ENCODE measurements around the gene GP1BA. TPM values are rescaled to one million over a fixed set of nuclear protein-coding genes. Genes with fewer than 3 reads are reported as not detected.

The GP1BA gene
- total RNA-seq, 1 experiment from 2014 or later = 0.15 TPM

GRCh38 chr17:4928881-4929280, 3.2 kb upstream of the GP1BA start:
- H3K27me3 ChIP-seq (ENCODE audit: control insufficient read depth, insufficient read depth, low read length) = no peaks in the 10 kb centered on the region
- H3K4me3 ChIP-seq (ENCODE audit: low read depth in 2 of 2, low read length in 2 of 2) = no peak overlapping the region
- no peaks in the 10 kb centered on the region for H3K4me1 ChIP-seq (ENCODE audit: control insufficient read depth, insufficient read depth, low read length)
- ChIA-PET POLR2A (no interaction called here), CTCF (no interaction called here)
- H3K27ac ChIP-seq (ENCODE audit: low read length) = no peak overlapping the region
- no peaks in the 10 kb centered on the region for H3K36me3 ChIP-seq (ENCODE audit: control insufficient read depth, insufficient read depth, low read length)
- no peaks in the 10 kb centered on the region for H3K9me3 ChIP-seq (ENCODE audit: control insufficient read depth, insufficient read depth, low read depth, low read length)
- no peak for DNase-seq (ENCODE audit: low read depth, low spot score)
- BruUV-seq (replicated peaks) = no TSS peak
- no peak for ATAC-seq
- intact Hi-C loops (cut with micrococcal nuclease; ENCODE audit: unreplicated experiment) (no loop called here), in situ Hi-C loops (cut with HindIII; ENCODE audit: low pct_unique_long_range_greater_than_20kb, low sequenced_read_pairs) (no loop called here)
- no peak for TF ChIP-seq TCF7L2 (IDR thresholded peaks at IDR 0.05; ENCODE audit: low read depth, low read length)
- TF ChIP-seq, protein P1, sequence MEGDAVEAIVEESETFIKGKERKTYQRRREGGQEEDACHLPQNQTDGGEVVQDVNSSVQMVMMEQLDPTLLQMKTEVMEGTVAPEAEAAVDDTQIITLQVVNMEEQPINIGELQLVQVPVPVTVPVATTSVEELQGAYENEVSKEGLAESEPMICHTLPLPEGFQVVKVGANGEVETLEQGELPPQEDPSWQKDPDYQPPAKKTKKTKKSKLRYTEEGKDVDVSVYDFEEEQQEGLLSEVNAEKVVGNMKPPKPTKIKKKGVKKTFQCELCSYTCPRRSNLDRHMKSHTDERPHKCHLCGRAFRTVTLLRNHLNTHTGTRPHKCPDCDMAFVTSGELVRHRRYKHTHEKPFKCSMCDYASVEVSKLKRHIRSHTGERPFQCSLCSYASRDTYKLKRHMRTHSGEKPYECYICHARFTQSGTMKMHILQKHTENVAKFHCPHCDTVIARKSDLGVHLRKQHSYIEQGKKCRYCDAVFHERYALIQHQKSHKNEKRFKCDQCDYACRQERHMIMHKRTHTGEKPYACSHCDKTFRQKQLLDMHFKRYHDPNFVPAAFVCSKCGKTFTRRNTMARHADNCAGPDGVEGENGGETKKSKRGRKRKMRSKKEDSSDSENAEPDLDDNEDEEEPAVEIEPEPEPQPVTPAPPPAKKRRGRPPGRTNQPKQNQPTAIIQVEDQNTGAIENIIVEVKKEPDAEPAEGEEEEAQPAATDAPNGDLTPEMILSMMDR (IDR thresholded peaks at IDR 0.05) = no peak
- no peak for TF ChIP-seq SIN3A (IDR thresholded peaks at IDR 0.05; ENCODE audit: borderline replicate concordance, insufficient read depth, low read depth, low read length)
- TF ChIP-seq POLR2AphosphoS5 (IDR thresholded peaks at IDR 0.05; ENCODE audit: low read depth, low read length) = no peak
- no peak for TF ChIP-seq REST (IDR thresholded peaks at IDR 0.05; ENCODE audit: insufficient read depth in 1 of 2, low read depth in 2 of 2, low read length in 1 of 2)

GRCh38 chr17:4932756-4933155, 679 bp downstream of the GP1BA start:
- TF ChIP-seq POLR2AphosphoS5 (IDR thresholded peaks at IDR 0.05; ENCODE audit: low read depth, low read length) = no peak
- no peak for TF ChIP-seq TCF7L2 (IDR thresholded peaks at IDR 0.05; ENCODE audit: low read depth, low read length)
- no peak for TF ChIP-seq REST (IDR thresholded peaks at IDR 0.05; ENCODE audit: insufficient read depth in 1 of 2, low read depth in 2 of 2, low read length in 1 of 2)
- TF ChIP-seq SIN3A (IDR thresholded peaks at IDR 0.05; ENCODE audit: borderline replicate concordance, insufficient read depth, low read depth, low read length) = no peak
- DNase-seq (ENCODE audit: low read depth, low spot score) (no peak), ATAC-seq (no peak)
- no peak overlapping the region for H3K4me3 ChIP-seq (ENCODE audit: low read depth in 2 of 2, low read length in 2 of 2)
- no peaks in the 10 kb centered on the region for H3K27me3 ChIP-seq (ENCODE audit: control insufficient read depth, insufficient read depth, low read length)
- no peaks in the 10 kb centered on the region for H3K9me3 ChIP-seq (ENCODE audit: control insufficient read depth, insufficient read depth, low read depth, low read length)
- H3K36me3 ChIP-seq (ENCODE audit: control insufficient read depth, insufficient read depth, low read length) = no peaks in the 10 kb centered on the region
- ChIA-PET POLR2A (no interaction called here), CTCF (no interaction called here)
- no peak overlapping the region for H3K27ac ChIP-seq (ENCODE audit: low read length)
- no TSS peak for BruUV-seq (replicated peaks)
- in situ Hi-C loops (cut with HindIII; ENCODE audit: low pct_unique_long_range_greater_than_20kb, low sequenced_read_pairs) (no loop called here), intact Hi-C loops (cut with micrococcal nuclease; ENCODE audit: unreplicated experiment) (no loop called here)
- no peaks in the 10 kb centered on the region for H3K4me1 ChIP-seq (ENCODE audit: control insufficient read depth, insufficient read depth, low read length)
